Measurements from ENCODE around the gene ANKRD13A.

DNA sequence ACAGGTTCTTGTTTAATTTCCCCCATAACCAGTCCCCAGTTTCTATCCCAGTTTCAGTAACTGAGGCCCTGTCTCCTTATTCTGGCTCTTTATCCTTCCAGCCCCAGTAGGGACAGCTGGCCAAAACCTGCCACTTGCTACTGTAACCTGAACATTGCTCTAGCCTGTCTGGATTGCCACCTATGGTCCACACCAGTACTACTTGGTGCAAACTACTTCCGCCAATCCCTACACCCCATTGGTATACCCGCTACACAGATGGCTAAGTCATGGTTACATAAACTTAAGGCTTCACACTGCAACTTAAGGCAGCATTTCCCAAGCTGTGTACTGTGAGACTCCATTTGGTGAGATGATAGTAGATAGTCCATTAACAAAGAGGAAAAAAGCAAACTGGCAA is 69.4 kb downstream of the ANKRD13A start:
- TF ChIP-seq, protein P1, sequence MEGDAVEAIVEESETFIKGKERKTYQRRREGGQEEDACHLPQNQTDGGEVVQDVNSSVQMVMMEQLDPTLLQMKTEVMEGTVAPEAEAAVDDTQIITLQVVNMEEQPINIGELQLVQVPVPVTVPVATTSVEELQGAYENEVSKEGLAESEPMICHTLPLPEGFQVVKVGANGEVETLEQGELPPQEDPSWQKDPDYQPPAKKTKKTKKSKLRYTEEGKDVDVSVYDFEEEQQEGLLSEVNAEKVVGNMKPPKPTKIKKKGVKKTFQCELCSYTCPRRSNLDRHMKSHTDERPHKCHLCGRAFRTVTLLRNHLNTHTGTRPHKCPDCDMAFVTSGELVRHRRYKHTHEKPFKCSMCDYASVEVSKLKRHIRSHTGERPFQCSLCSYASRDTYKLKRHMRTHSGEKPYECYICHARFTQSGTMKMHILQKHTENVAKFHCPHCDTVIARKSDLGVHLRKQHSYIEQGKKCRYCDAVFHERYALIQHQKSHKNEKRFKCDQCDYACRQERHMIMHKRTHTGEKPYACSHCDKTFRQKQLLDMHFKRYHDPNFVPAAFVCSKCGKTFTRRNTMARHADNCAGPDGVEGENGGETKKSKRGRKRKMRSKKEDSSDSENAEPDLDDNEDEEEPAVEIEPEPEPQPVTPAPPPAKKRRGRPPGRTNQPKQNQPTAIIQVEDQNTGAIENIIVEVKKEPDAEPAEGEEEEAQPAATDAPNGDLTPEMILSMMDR (IDR thresholded peaks at IDR 0.05): no peak
- no peak for TF ChIP-seq EZH2 (IDR thresholded peaks at IDR 0.05)
